BE2C (cell line): ENCODE measurements around the gene KRT84.
"Not testable (repeated sequence)": the region's sequence is repeated elsewhere in the genome, so short reads cannot be mapped to it uniquely, and the experiment has no call there.

Experiments
- DNase-seq: peaks from one replicate; pipeline ENCODE4 v3.0.0-alpha.2; 2020
- H3K27me3 ChIP-seq: fragments of 250-450 bp; sonication (Bioruptor Pico); 2 replicates; pipeline ENCODE4 v1.5.1; 2020; ENCODE audit warnings: mild to moderate bottlenecking
- H3K36me3 ChIP-seq: fragments of 250-450 bp; sonication (Bioruptor Pico); 2 replicates; pipeline ENCODE4 v1.5.1; 2020; ENCODE audit warnings: mild to moderate bottlenecking
- H3K4me1 ChIP-seq: fragments of 250-450 bp; sonication (Bioruptor Pico); 2 replicates; pipeline ENCODE4 v1.5.1; 2020
- H3K4me3 ChIP-seq: 2 replicates; pipeline ENCODE4 v1.5.1; 2011; ENCODE audit warnings: low read depth, low read length
- H3K9me3 ChIP-seq: fragments of 250-450 bp; sonication (Bioruptor Pico); 2 replicates; pipeline ENCODE4 v1.5.1; 2020
- CTCF ChIP-seq: IDR thresholded peaks from 2 replicates; pipeline ENCODE4 v1.5.1; 2012; ENCODE audit warnings: mild to moderate bottlenecking, low read depth, low read length

Gene KRT84

GRCh38 chr12:52347551-52348510, 37.6 kb downstream of the KRT84 start:
- H3K9me3 ChIP-seq = no peaks in the 10 kb centered on the region; the same call in 1 of the 2 replicates
- DNase-seq = no peak
- H3K4me1 ChIP-seq = no peaks in the 10 kb centered on the region; the same call in 1 of the 2 replicates
- H3K4me3 ChIP-seq = no peak overlapping the region
- H3K36me3 ChIP-seq = no peaks in the 10 kb centered on the region
- TF ChIP-seq CTCF = no peak
- H3K27me3 ChIP-seq = peaks cover 2% of the 10 kb centered on the region; the same call in 1 of the 2 replicates

- Histone ChIP-seq H3K4me3 (no peak overlapping the region), H3K4me1 (no peaks in the 10 kb centered on the region; the same call in 1 of the 2 replicates), H3K9me3 (no peaks in the 10 kb centered on the region; the same call in 1 of the 2 replicates), H3K27me3 (peaks cover 2% of the 10 kb centered on the region; the same call in 1 of the 2 replicates), H3K36me3 (no peaks in the 10 kb centered on the region)
- no peak for DNase-seq
- TF ChIP-seq CTCF = no peak
Measured at GRCh38 chr12:52347016-52347415, 38.4 kb downstream of the KRT84 start.

GRCh38 chr12:52346593-52346992, 38.9 kb downstream of the KRT84 start:
- DNase-seq = no peak
- peaks cover under 1% of the 10 kb centered on the region; the same call in 1 of the 2 replicates for H3K27me3 ChIP-seq
- no peaks in the 10 kb centered on the region; the same call in 1 of the 2 replicates for H3K9me3 ChIP-seq
- TF ChIP-seq CTCF = no peak
- H3K4me3 ChIP-seq = no peak overlapping the region
- no peaks in the 10 kb centered on the region for H3K36me3 ChIP-seq
- no peaks in the 10 kb centered on the region; the same call in 1 of the 2 replicates for H3K4me1 ChIP-seq

- not testable (repeated sequence) for DNase-seq, H3K4me3 ChIP-seq, H3K9me3 ChIP-seq, H3K36me3 ChIP-seq, H3K4me1 ChIP-seq, H3K27me3 ChIP-seq
Measured at GRCh38 chr12:52345041-52345440, 40.4 kb downstream of the KRT84 start.

- Histone ChIP-seq H3K4me1 (no peaks in the 10 kb centered on the region), H3K9me3 (no peaks in the 10 kb centered on the region; the same call in 1 of the 2 replicates), H3K27me3 (peaks cover 3% of the 10 kb centered on the region; the same call in 1 of the 2 replicates), H3K36me3 (no peaks in the 10 kb centered on the region), H3K4me3 (no peak overlapping the region)
- DNase-seq = no peak
- no peak for TF ChIP-seq CTCF
Measured at GRCh38 chr12:52344111-52344510, 41.3 kb downstream of the KRT84 start.

- Histone ChIP-seq H3K9me3 (no peaks in the 10 kb centered on the region; the same call in 1 of the 2 replicates), H3K27me3 (peaks cover 6% of the 10 kb centered on the region), H3K4me3 (no peak overlapping the region), H3K4me1 (no peaks in the 10 kb centered on the region), H3K36me3 (no peaks in the 10 kb centered on the region)
- DNase-seq = no peak
- no peak for TF ChIP-seq CTCF
Measured at GRCh38 chr12:52343550-52343949, 41.9 kb downstream of the KRT84 start.
